ENCODE data around the gene RNASEL. TPM values are rescaled to one million over a fixed set of nuclear protein-coding genes. Genes with fewer than 3 reads are reported as not detected.

RNASEL gene, protein sequence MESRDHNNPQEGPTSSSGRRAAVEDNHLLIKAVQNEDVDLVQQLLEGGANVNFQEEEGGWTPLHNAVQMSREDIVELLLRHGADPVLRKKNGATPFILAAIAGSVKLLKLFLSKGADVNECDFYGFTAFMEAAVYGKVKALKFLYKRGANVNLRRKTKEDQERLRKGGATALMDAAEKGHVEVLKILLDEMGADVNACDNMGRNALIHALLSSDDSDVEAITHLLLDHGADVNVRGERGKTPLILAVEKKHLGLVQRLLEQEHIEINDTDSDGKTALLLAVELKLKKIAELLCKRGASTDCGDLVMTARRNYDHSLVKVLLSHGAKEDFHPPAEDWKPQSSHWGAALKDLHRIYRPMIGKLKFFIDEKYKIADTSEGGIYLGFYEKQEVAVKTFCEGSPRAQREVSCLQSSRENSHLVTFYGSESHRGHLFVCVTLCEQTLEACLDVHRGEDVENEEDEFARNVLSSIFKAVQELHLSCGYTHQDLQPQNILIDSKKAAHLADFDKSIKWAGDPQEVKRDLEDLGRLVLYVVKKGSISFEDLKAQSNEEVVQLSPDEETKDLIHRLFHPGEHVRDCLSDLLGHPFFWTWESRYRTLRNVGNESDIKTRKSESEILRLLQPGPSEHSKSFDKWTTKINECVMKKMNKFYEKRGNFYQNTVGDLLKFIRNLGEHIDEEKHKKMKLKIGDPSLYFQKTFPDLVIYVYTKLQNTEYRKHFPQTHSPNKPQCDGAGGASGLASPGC
- 1.5 and 2.2 TPM in 2 replicates for total RNA-seq
- 0.87 and 3.5 TPM in 2 replicates for polyA plus RNA-seq

GRCh38 chr1:182588500-182589396 lies at the start of gene RNASEL:
RNASEL (minus strand) TSS chr1:182589256; CDS start chr1:182586806, 2,450 bp downstream.
- H3K27ac ChIP-seq, result no peak within 1 kb of the TSS
- peak within 1 kb of the TSS; percentile 37 for H3K4me3 ChIP-seq
- no peak for TF ChIP-seq CTCF (IDR thresholded peaks at IDR 0.05; ENCODE audit: low read depth, low read length)

DNA sequence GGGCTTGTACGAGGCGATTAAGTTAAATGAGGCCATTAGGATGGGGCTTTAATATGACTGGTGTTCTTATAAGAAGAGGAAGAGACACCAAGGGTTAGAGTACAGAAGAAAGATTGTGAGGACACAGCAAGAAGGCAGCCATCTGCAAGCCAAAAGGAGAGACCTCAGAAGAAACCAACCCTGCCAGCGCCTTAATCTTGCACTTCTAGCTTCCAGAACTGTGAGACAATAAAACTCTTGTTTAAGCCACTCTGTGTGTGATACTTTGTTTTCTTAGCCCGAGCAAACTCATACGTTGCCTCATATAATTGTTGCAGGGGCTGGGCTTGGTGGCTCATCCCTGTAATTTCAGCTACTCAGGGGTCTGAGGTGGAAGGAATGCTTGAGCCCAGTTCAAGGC lies 48.7 kb upstream of the RNASEL start:
- H3K9me3 ChIP-seq (ENCODE audit: low read depth), result no peaks in the 10 kb centered on the region
- no peaks in the 10 kb centered on the region for H3K4me1 ChIP-seq (ENCODE audit: low read depth)
- no peaks in the 10 kb centered on the region for H3K36me3 ChIP-seq
- no peak overlapping the region for H3K27ac ChIP-seq
- no peak for TF ChIP-seq CTCF (IDR thresholded peaks at IDR 0.05; ENCODE audit: low read depth, low read length)
- no peak for DNase-seq (ENCODE audit: low read depth in 1 of 2, low spot score in 1 of 2)
- no peaks in the 10 kb centered on the region for H3K27me3 ChIP-seq
- H3K4me3 ChIP-seq, result no peak overlapping the region

More at GRCh38 chr1:182588500-182589396, at the start of gene RNASEL:
- Histone ChIP-seq H3K27me3 (no peaks in the 10 kb centered on the region), H3K36me3 (no peaks in the 10 kb centered on the region), H3K9me3 (ENCODE audit: low read depth) (no peaks in the 10 kb centered on the region), H3K4me1 (ENCODE audit: low read depth) (no peaks in the 10 kb centered on the region)
- DNase-seq (ENCODE audit: low read depth in 1 of 2, low spot score in 1 of 2), result peak; percentile 49 to 82

- no peak for DNase-seq (ENCODE audit: low read depth in 1 of 2, low spot score in 1 of 2)
- Histone ChIP-seq H3K36me3 (no peaks in the 10 kb centered on the region), H3K4me1 (ENCODE audit: low read depth) (no peaks in the 10 kb centered on the region), H3K27ac (no peak overlapping the region), H3K27me3 (no peaks in the 10 kb centered on the region), H3K4me3 (no peak overlapping the region), H3K9me3 (ENCODE audit: low read depth) (no peaks in the 10 kb centered on the region)
- no peak for TF ChIP-seq CTCF (IDR thresholded peaks at IDR 0.05; ENCODE audit: low read depth, low read length)
Observed at GRCh38 chr1:182635871-182636270, 46.8 kb upstream of the RNASEL start.

- H3K36me3 ChIP-seq, result no peaks in the 10 kb centered on the region
- no peak overlapping the region for H3K27ac ChIP-seq
- no peak for TF ChIP-seq CTCF (IDR thresholded peaks at IDR 0.05; ENCODE audit: low read depth, low read length)
- H3K9me3 ChIP-seq (ENCODE audit: low read depth), result no peaks in the 10 kb centered on the region
- H3K4me1 ChIP-seq (ENCODE audit: low read depth), result no peaks in the 10 kb centered on the region
- no peaks in the 10 kb centered on the region for H3K27me3 ChIP-seq
- no peak overlapping the region for H3K4me3 ChIP-seq
- DNase-seq (ENCODE audit: low read depth in 1 of 2, low spot score in 1 of 2), result no peak
Observed at GRCh38 chr1:182634306-182635072, 45.4 kb upstream of the RNASEL start.
